Measurements from ENCODE around the gene COLGALT1.

DNA sequence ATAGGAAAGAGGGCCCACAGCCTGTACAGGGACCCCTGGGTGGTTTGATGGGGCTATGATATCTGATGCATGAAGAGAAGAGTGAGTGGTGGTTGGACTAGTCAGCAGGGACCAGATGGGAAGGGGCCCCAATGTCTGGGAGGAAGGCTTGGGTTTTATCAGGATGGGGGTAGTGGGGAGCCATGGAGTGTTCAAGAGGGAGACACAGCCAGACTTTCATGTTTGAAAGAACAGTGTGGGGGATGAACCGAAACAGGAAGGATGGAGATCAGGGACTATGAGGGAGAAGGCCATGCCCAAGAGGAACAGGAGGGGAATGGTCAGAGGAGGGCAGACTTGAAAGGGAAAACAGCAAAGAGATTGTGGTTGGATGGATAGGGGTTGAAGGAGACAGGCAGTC, 69.6 kb downstream of the COLGALT1 start:
- TF ChIP-seq, protein P1, sequence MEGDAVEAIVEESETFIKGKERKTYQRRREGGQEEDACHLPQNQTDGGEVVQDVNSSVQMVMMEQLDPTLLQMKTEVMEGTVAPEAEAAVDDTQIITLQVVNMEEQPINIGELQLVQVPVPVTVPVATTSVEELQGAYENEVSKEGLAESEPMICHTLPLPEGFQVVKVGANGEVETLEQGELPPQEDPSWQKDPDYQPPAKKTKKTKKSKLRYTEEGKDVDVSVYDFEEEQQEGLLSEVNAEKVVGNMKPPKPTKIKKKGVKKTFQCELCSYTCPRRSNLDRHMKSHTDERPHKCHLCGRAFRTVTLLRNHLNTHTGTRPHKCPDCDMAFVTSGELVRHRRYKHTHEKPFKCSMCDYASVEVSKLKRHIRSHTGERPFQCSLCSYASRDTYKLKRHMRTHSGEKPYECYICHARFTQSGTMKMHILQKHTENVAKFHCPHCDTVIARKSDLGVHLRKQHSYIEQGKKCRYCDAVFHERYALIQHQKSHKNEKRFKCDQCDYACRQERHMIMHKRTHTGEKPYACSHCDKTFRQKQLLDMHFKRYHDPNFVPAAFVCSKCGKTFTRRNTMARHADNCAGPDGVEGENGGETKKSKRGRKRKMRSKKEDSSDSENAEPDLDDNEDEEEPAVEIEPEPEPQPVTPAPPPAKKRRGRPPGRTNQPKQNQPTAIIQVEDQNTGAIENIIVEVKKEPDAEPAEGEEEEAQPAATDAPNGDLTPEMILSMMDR (IDR thresholded peaks at IDR 0.05): no peak
- no peak for TF ChIP-seq EZH2 (IDR thresholded peaks at IDR 0.05)

All from neural progenitor cell (in vitro differentiated cells).